Measurements from ENCODE around the gene RAP1B. TPM values are rescaled to one million over a fixed set of nuclear protein-coding genes. Genes with fewer than 3 reads are reported as not detected.

RAP1B gene
- total RNA-seq, 1 donor: 155 TPM

DNA sequence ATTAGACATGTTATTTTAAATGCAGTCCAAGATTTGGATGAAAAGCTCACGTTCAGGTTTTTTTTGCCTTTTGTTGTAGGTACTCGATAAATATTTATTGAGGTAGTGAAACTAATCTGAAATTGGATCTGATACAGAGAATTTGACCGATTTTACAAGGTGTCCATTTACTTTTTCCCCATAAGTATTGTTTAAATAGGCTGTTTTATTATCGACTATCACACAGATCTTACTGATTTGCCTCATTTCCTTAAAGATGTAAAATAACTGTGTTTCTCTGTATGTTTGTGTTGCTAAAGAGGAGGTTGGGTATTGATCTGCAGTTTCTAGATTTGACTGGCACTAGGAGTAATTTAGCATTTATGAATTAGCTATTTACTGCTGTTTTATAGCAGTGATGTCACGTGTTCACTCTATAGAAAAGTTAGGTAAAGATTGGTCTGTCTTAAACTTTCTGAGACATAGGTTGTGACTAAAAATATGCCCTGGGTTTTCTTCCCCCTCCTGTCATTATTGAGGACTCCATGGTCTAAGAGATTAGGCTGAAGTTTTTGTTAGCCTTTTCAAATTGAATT lies 3.5 kb downstream of the RAP1B start:
- TF ChIP-seq, protein P1, sequence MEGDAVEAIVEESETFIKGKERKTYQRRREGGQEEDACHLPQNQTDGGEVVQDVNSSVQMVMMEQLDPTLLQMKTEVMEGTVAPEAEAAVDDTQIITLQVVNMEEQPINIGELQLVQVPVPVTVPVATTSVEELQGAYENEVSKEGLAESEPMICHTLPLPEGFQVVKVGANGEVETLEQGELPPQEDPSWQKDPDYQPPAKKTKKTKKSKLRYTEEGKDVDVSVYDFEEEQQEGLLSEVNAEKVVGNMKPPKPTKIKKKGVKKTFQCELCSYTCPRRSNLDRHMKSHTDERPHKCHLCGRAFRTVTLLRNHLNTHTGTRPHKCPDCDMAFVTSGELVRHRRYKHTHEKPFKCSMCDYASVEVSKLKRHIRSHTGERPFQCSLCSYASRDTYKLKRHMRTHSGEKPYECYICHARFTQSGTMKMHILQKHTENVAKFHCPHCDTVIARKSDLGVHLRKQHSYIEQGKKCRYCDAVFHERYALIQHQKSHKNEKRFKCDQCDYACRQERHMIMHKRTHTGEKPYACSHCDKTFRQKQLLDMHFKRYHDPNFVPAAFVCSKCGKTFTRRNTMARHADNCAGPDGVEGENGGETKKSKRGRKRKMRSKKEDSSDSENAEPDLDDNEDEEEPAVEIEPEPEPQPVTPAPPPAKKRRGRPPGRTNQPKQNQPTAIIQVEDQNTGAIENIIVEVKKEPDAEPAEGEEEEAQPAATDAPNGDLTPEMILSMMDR (IDR thresholded peaks at IDR 0.05; ENCODE audit: insufficient read depth, low read depth, low read length): no peak
- DNase-seq (ENCODE audit: low read depth): no peak
- H3K4me3 ChIP-seq (ENCODE audit: low read depth, low read length): peak overlapping the region; percentile 14

- TF ChIP-seq, protein P1 (IDR thresholded peaks at IDR 0.05; ENCODE audit: insufficient read depth, low read depth, low read length): no peak
- no peak overlapping the region for H3K4me3 ChIP-seq (ENCODE audit: low read depth, low read length)
- DNase-seq (ENCODE audit: low read depth): no peak
Measured at GRCh38 chr12:68614769-68615168, 4.1 kb downstream of the RAP1B start.

GRCh38 chr12:68617160-68617926 lies 6.6 kb downstream of the RAP1B start:
- no peak overlapping the region for H3K4me3 ChIP-seq (ENCODE audit: low read depth, low read length)
- DNase-seq (ENCODE audit: low read depth): no peak
- TF ChIP-seq, protein P1 (IDR thresholded peaks at IDR 0.05; ENCODE audit: insufficient read depth, low read depth, low read length): no peak

GRCh38 chr12:68619541-68619940 lies 8.8 kb downstream of the RAP1B start:
- TF ChIP-seq, protein P1 (IDR thresholded peaks at IDR 0.05; ENCODE audit: insufficient read depth, low read depth, low read length): no peak
- DNase-seq (ENCODE audit: low read depth): peak; percentile 75
- H3K4me3 ChIP-seq (ENCODE audit: low read depth, low read length): no peak overlapping the region

DNA sequence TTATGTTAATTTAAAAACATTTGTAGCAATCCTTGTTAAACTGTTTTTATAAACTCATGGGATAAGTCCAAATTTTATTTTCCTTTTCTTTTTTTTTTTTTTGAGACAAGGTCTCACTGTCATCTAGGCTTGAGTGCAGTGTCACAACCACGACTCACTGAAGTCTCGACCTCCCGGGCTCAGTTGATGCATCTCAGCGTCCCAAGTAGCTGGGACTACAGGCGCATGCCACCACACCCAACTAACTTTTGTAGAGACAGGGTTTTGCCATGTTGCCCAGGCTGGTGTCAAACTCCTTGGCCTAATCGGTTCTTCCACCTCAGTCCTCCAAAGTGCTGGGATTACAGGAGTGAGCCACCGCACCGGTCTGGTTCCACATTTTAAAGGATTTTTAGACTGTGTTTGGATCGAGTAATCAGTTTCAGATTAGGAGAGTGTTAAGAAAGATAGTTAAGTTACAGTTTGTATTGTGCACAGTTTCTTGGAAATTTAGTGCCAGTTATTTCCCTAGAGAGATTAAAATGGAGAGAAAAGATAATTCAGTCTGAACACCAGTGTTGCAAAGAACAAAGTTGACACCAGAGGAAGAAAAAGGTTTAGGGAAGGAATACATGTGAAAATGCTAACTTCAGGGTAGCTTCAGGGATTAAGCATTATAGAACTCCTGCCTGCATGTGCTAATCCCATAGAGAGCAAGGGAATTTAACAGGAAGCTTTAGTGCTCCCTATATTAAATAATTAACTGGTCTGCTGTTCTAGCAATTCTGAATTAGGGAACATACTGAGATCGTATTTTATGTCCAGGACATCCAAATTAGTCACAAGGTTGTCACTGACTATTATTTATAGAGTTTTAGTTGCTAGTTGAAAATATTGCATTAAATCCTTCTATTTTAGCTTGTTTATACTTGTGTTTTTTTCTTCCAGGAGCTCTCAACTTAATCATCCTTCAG lies 10.1 kb downstream of the RAP1B start:
- DNase-seq (ENCODE audit: low read depth): no peak
- H3K4me3 ChIP-seq (ENCODE audit: low read depth, low read length): no peak overlapping the region
- TF ChIP-seq, protein P1 (IDR thresholded peaks at IDR 0.05; ENCODE audit: insufficient read depth, low read depth, low read length): no peak

DNA sequence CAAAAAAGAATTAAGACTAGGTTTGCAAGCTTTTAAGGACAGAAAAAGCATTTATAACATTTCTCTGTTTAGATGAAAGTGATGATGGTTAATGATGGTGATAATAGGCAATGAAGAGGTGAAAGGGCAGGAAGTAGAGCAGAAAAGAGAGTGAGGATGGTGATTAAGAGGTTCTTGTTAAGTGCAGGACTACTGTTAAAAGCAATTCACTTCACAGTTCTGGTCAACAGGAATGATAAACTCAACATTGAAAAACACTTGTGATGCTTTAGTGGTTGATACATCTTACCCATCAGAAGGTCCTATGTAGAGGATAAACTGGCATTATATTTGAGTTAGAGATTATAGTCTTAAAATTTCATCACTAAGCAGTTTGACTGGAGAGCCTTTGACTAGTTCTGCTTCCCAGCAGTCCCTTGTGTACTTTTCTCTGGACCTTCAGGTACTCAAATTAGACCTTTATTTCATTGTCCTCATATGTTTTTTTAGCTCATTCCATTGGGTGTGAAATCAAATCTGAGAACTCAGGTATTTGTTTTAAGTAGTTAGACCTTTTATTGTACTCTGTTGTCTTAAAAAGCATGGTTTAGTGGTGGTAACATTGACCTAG lies 10.9 kb downstream of the RAP1B start:
- TF ChIP-seq, protein P1 (IDR thresholded peaks at IDR 0.05; ENCODE audit: insufficient read depth, low read depth, low read length): no peak
- H3K4me3 ChIP-seq (ENCODE audit: low read depth, low read length): no peak overlapping the region
- DNase-seq (ENCODE audit: low read depth): no peak
